ENCODE results near the gene LAIR1. TPM values are rescaled to one million over a fixed set of nuclear protein-coding genes. Genes with fewer than 3 reads are reported as not detected.

LAIR1 gene
- total RNA-seq, 1 experiment from 2014 or later: not detected

DNA sequence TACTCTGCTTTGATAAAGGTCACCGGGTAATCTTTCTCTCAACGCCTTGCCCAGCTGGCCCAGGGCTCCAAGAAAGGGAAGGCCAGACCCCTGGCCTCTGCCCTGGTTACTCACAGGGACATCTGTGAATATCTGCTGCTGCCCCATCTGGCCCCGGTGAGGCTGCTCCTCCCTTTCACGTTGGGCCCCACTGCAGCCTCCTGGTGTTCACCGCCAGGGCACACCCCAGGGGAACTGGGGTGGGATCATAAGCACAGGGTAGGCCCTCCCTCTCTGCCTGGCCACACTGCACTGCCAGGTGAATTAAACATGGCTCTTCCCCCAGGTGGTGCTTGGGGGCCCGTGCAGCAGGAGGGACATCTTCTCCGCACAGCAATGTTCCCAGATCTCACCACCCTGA lies 12.7 kb downstream of the LAIR1 start:
- Histone ChIP-seq H3K27ac (no peak overlapping the region), H3K27me3 (ENCODE audit: insufficient read depth, low read depth) (peaks cover 92% of the 10 kb centered on the region), H2AFZ (no peak overlapping the region), H3K9me3 (ENCODE audit: insufficient read depth, low read depth) (peaks cover 5% of the 10 kb centered on the region; the same call in 1 of the 2 replicates), H3F3A (ENCODE audit: insufficient read depth, low read depth) (no peaks in the 10 kb centered on the region), H3K9me2 (ENCODE audit: insufficient read depth) (no peaks in the 10 kb centered on the region), H3K4me2 (no peak overlapping the region), H4K20me1 (ENCODE audit: insufficient read depth) (no peaks in the 10 kb centered on the region), H3K4me3 (no peak overlapping the region), H3K4me1 (replicated peaks; ENCODE audit: insufficient read depth) (no peaks in the 10 kb centered on the region), H3K36me3 (ENCODE audit: low read depth) (no peaks in the 10 kb centered on the region), H3K79me2 (ENCODE audit: low read depth) (no peaks in the 10 kb centered on the region)
- TF ChIP-seq, protein P1, sequence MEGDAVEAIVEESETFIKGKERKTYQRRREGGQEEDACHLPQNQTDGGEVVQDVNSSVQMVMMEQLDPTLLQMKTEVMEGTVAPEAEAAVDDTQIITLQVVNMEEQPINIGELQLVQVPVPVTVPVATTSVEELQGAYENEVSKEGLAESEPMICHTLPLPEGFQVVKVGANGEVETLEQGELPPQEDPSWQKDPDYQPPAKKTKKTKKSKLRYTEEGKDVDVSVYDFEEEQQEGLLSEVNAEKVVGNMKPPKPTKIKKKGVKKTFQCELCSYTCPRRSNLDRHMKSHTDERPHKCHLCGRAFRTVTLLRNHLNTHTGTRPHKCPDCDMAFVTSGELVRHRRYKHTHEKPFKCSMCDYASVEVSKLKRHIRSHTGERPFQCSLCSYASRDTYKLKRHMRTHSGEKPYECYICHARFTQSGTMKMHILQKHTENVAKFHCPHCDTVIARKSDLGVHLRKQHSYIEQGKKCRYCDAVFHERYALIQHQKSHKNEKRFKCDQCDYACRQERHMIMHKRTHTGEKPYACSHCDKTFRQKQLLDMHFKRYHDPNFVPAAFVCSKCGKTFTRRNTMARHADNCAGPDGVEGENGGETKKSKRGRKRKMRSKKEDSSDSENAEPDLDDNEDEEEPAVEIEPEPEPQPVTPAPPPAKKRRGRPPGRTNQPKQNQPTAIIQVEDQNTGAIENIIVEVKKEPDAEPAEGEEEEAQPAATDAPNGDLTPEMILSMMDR (conservative IDR thresholded peaks at IDR 0.05): no peak
- TF ChIP-seq EZH2 (IDR thresholded peaks at IDR 0.05; ENCODE audit: low read depth): no peak
- BruUV-seq (replicated peaks): no TSS peak
- CTCF ChIA-PET: no interaction called here
- POLR2A ChIA-PET (ENCODE audit: unreplicated experiment): no interaction called here
- intact Hi-C loops (cut with micrococcal nuclease; ENCODE audit: unreplicated experiment): no loop called here
- DNase-seq: no peak

GRCh38 chr19:54351474-54351873 lies 13.3 kb downstream of the LAIR1 start:
- no peak overlapping the region for H3K27ac ChIP-seq
- H4K20me1 ChIP-seq (ENCODE audit: insufficient read depth): no peaks in the 10 kb centered on the region
- no TSS peak for BruUV-seq (replicated peaks)
- H3K4me3 ChIP-seq: no peak overlapping the region
- CTCF ChIA-PET: no interaction called here
- no peaks in the 10 kb centered on the region for H3K4me1 ChIP-seq (replicated peaks; ENCODE audit: insufficient read depth)
- H3K9me2 ChIP-seq (ENCODE audit: insufficient read depth): no peaks in the 10 kb centered on the region
- H3K4me2 ChIP-seq: no peak overlapping the region
- H3K36me3 ChIP-seq (ENCODE audit: low read depth): no peaks in the 10 kb centered on the region
- POLR2A ChIA-PET (ENCODE audit: unreplicated experiment): no interaction called here
- TF ChIP-seq EZH2 (IDR thresholded peaks at IDR 0.05; ENCODE audit: low read depth): no peak
- TF ChIP-seq, protein P1 (conservative IDR thresholded peaks at IDR 0.05): no peak
- intact Hi-C loops (cut with micrococcal nuclease; ENCODE audit: unreplicated experiment): no loop called here
- no peaks in the 10 kb centered on the region for H3F3A ChIP-seq (ENCODE audit: insufficient read depth, low read depth)
- H3K27me3 ChIP-seq (ENCODE audit: insufficient read depth, low read depth): peaks cover 91% of the 10 kb centered on the region
- H2AFZ ChIP-seq: no peak overlapping the region
- H3K9me3 ChIP-seq (ENCODE audit: insufficient read depth, low read depth): peaks cover 5% of the 10 kb centered on the region; the same call in 1 of the 2 replicates
- DNase-seq: no peak
- H3K79me2 ChIP-seq (ENCODE audit: low read depth): no peaks in the 10 kb centered on the region

GRCh38 chr19:54345938-54346386 lies 18.8 kb downstream of the LAIR1 start:
- no TSS peak for BruUV-seq (replicated peaks)
- H4K20me1 ChIP-seq (ENCODE audit: insufficient read depth): no peaks in the 10 kb centered on the region
- H3K4me2 ChIP-seq: no peak overlapping the region
- H3K36me3 ChIP-seq (ENCODE audit: low read depth): no peaks in the 10 kb centered on the region
- ChIA-PET CTCF (no interaction called here), POLR2A (ENCODE audit: unreplicated experiment) (no interaction called here)
- H3K4me3 ChIP-seq: no peak overlapping the region
- no peaks in the 10 kb centered on the region for H3F3A ChIP-seq (ENCODE audit: insufficient read depth, low read depth)
- no peak for DNase-seq
- intact Hi-C loops (cut with micrococcal nuclease; ENCODE audit: unreplicated experiment): no loop called here
- H3K27ac ChIP-seq: no peak overlapping the region
- no peak overlapping the region for H2AFZ ChIP-seq
- TF ChIP-seq, protein P1 (conservative IDR thresholded peaks at IDR 0.05): no peak
- TF ChIP-seq EZH2 (IDR thresholded peaks at IDR 0.05; ENCODE audit: low read depth): no peak
- H3K4me1 ChIP-seq (replicated peaks; ENCODE audit: insufficient read depth): no peaks in the 10 kb centered on the region
- H3K27me3 ChIP-seq (ENCODE audit: insufficient read depth, low read depth): peaks cover 90% of the 10 kb centered on the region
- H3K79me2 ChIP-seq (ENCODE audit: low read depth): no peaks in the 10 kb centered on the region
- H3K9me2 ChIP-seq (ENCODE audit: insufficient read depth): no peaks in the 10 kb centered on the region
- peaks cover 5% of the 10 kb centered on the region; the same call in 1 of the 2 replicates for H3K9me3 ChIP-seq (ENCODE audit: insufficient read depth, low read depth)

Data from PC-9 (cell line).